CD14-positive monocyte (primary cell): Measurements from ENCODE around the gene MAMSTR. TPM values are rescaled to one million over a fixed set of nuclear protein-coding genes. Genes with fewer than 3 reads are reported as not detected.

Experiments used
- DNase-seq, 3 donors: peaks; one replicate each; pipeline ENCODE4 v3.0.0-alpha.2; 2011 to 2022
- H2AFZ ChIP-seq: 2 replicates; pipeline ENCODE4 v1.6.0; 2012; ENCODE audit warnings: mild to moderate bottlenecking, low read depth, low read length, inconsistent platforms; ENCODE audit not compliant: insufficient read depth, poor library complexity, severe bottlenecking
- H3K27ac ChIP-seq, 2 donors: 1 replicate in 1 of 2; 2 replicates in 1 of 2; pipeline ENCODE4 v1.5.1; 2012 to 2013; ENCODE audit warnings: low read length in 2 of 2, control low read depth in 1 of 2, inconsistent platforms in 1 of 2, low read depth in 1 of 2, mild to moderate bottlenecking in 1 of 2
- H3K27me3 ChIP-seq, 2 donors: one replicate each; pipeline versions ENCODE4 v1.6.0 to v1.6.1; 2011 to 2013; ENCODE audit warnings: low read length in 2 of 2; ENCODE audit not compliant: control insufficient read depth in 2 of 2, insufficient read depth in 2 of 2
- H3K36me3 ChIP-seq, 2 donors: replicated peaks in 1 of 2; 1 replicate in 1 of 2; 2 replicates in 1 of 2; pipeline versions ENCODE4 v1.5.1 to v1.6.1; 2012 to 2013; ENCODE audit warnings: low read length in 2 of 2, control low read depth in 1 of 2, inconsistent platforms in 1 of 2, mild to moderate bottlenecking in 1 of 2; ENCODE audit not compliant: insufficient read depth in 2 of 2, control insufficient read depth in 1 of 2
- H3K4me1 ChIP-seq, 2 donors: 1 replicate in 1 of 2; 2 replicates in 1 of 2; pipeline versions ENCODE4 v1.5.1 to v1.6.1; 2012 to 2013; ENCODE audit warnings: low read length in 2 of 2, control low read depth in 1 of 2, inconsistent platforms in 1 of 2, mild to moderate bottlenecking in 1 of 2, moderate library complexity in 1 of 2; ENCODE audit not compliant: insufficient read depth in 2 of 2, control insufficient read depth in 1 of 2
- H3K4me2 ChIP-seq: replicated peaks from 2 replicates; pipeline ENCODE3; 2012; ENCODE audit warnings: low read length, moderate library complexity, mild to moderate bottlenecking; ENCODE audit not compliant: poor library complexity, severe bottlenecking; ENCODE audit errors: extremely low read depth
- H3K4me3 ChIP-seq, 3 experiments: fragments of 200-600 bp in 1 of 3; sonication (generic) in 1 of 3; replicated peaks in 1 of 3; 1 replicate in 2 of 3; 2 replicates in 1 of 3; pipeline ENCODE4 v1.5.1; 2011 to 2013; ENCODE audit warnings: low read length in 3 of 3, mild to moderate bottlenecking in 3 of 3, control low read depth in 2 of 3, low read depth in 2 of 3, inconsistent platforms in 1 of 3, moderate library complexity in 1 of 3
- H3K79me2 ChIP-seq: 2 replicates; pipeline ENCODE4 v1.6.0; 2012; ENCODE audit warnings: mild to moderate bottlenecking, control low read depth, inconsistent platforms, low read length, moderate library complexity; ENCODE audit not compliant: insufficient read depth
- H3K9ac ChIP-seq: 2 replicates; pipeline ENCODE4 v1.6.0; 2017; ENCODE audit warnings: low read length, mild to moderate bottlenecking; ENCODE audit not compliant: insufficient read depth, poor library complexity, severe bottlenecking
- H3K9me3 ChIP-seq, 2 donors: replicated peaks in 1 of 2; 1 replicate in 1 of 2; 2 replicates in 1 of 2; pipeline versions ENCODE4 v1.5.1 to v1.6.1; 2012 to 2013; ENCODE audit warnings: low read length in 2 of 2, control low read depth in 1 of 2; ENCODE audit not compliant: control insufficient read depth in 1 of 2, insufficient read depth in 1 of 2
- H4K20me1 ChIP-seq: 2 replicates; pipeline ENCODE4 v1.6.0; 2012; ENCODE audit warnings: mild to moderate bottlenecking, low read length, control low read depth, moderate library complexity; ENCODE audit not compliant: insufficient read depth
- H3K27ac Mint-ChIP-seq, 7 donors: one replicate each; pipeline ENCODE4 v1.8.0; 2020; ENCODE audit warnings: mild to moderate bottlenecking in 7 of 7, mixed read lengths in 7 of 7, moderate library complexity in 6 of 7, inconsistent platforms in 2 of 7
- H3K27me3 Mint-ChIP-seq, 3 donors: one replicate each; pipeline ENCODE4 v1.8.0; 2021 to 2022; ENCODE audit warnings: low read depth in 3 of 3, mild to moderate bottlenecking in 3 of 3, mixed read lengths in 3 of 3, moderate library complexity in 3 of 3, inconsistent platforms in 1 of 3
- H3K36me3 Mint-ChIP-seq, 2 donors: one replicate each; pipeline ENCODE4 v1.8.0; 2020; ENCODE audit warnings: mixed read lengths in 2 of 2, inconsistent platforms in 1 of 2, mild to moderate bottlenecking in 1 of 2
- H3K4me1 Mint-ChIP-seq: one replicate; pipeline ENCODE4 v1.8.0; 2020; ENCODE audit warnings: mild to moderate bottlenecking, mixed read lengths
- H3K4me3 Mint-ChIP-seq, 2 donors: one replicate each; pipeline ENCODE4 v1.8.0; 2020; ENCODE audit warnings: mild to moderate bottlenecking in 2 of 2, mixed read lengths in 2 of 2, moderate library complexity in 1 of 2
- H3K9me3 Mint-ChIP-seq, 7 donors: one replicate each; pipeline ENCODE4 v1.8.0; 2020 to 2022; ENCODE audit warnings: mixed read lengths in 7 of 7, mild to moderate bottlenecking in 6 of 7, moderate library complexity in 6 of 7, inconsistent platforms in 2 of 7
- WGBS: methylation state at CpG from one replicate; pipeline ENCODE4 v1.1.5; 2013; ENCODE audit warnings: missing lambda C conversion rate; ENCODE audit not compliant: insufficient coverage; 5-methylcytosine and 5-hydroxymethylcytosine counted together
- intact Hi-C, 2 donors: fragments of 100-400 bp; cut with micrococcal nuclease; formaldehyde crosslinking; loops; one replicate each; pipeline versions ENCODE4 v1.15.0 to v1.15.1; 2023
- polyA plus RNA-seq, 3 donors: library from polyadenylated mRNA; depleted of rRNA in 1 of 3; unstranded in 2 of 3; stranded (reverse) in 1 of 3; fragments of 300-500 nt in 2 of 3; fragments of >200 nt in 1 of 3; fragmentation: Illumina TruSeq in 2 of 3; gene quantifications; 1 replicate in 2 of 3; 2 replicates in 1 of 3; pipeline ENCODE4 v1.2.3, GENCODE V29; 2012 to 2021
- TF ChIP-seq, protein P1 (sequence below): fragments of 200-600 bp; IDR thresholded peaks from one replicate; pipeline ENCODE4 v1.8.0; 2022; ENCODE audit warnings: antibody characterized with exemption, mild to moderate bottlenecking

The MAMSTR gene
- polyA plus RNA-seq, 3 donors = 0.07 TPM; not detected in 2

DNA sequence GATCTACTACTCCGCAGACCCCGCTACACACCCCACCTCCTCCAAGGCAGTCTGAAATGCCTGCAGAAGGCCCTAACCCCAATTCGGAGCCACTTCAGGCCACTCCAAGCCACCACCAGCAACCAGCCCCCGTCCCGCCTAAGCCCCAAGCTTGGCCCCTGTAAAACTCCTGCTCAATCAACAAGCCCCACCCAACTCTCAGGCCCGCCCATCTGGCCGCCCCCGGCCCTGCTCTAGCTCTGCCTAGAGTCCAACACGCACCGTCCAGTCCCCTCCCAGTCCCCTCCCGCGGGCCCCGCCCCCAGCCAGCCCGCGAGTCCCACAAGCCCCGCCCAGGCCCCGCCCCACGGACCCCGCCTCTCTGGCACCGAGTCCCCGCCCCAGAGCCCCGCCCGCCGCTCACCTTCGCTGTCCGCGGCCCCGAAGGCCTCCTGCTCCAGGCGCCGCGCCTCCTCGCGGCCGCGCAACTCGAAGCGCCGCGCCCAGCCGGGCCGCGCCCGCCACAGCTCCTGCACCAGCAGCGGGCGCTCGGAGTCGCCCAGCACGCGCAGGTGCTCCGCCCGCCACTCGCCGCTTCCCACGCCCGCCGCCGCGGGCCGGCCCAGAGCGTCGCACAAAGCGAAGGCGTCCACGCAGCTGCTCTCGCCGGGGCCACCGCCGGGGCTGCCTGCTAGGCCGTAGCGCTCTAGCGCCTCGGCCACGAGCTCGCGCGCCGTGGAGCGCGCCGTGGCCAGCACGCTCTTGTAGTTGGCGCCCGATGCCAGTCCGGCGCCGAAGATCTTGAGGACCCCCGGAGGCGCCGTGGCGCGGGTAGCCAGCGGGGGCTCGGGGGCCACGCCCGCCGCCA is 19.3 kb upstream of the MAMSTR start:
- no peaks in the 10 kb centered on the region for H3K79me2 ChIP-seq
- H3K9ac ChIP-seq = peak overlapping the region; percentile 15
- DNase-seq = peak; percentile 50 to 77 (median 60)
- H3K27me3 Mint-ChIP-seq = peaks cover 31 to 52% (median 36%) of the 10 kb centered on the region in 3 donors
- H2AFZ ChIP-seq = peak overlapping the region; percentile 63
- peaks cover 14 to 24% of the 10 kb centered on the region in 2 donors for H3K27me3 ChIP-seq
- no peaks in the 10 kb centered on the region for H4K20me1 ChIP-seq
- no peak overlapping the region for H3K27ac ChIP-seq
- 2% methylated on average over 91 of the region's 96 CpGs for WGBS
- intact Hi-C loops = no loop called here
- peaks cover 6 to 10% of the 10 kb centered on the region in 2 donors for H3K9me3 ChIP-seq
- peaks cover 2 to 22% (median 10%) of the 10 kb centered on the region in 7 donors for H3K9me3 Mint-ChIP-seq
- H3K4me1 ChIP-seq = peaks cover 13 to 27% of the 10 kb centered on the region in 2 donors
- H3K4me3 Mint-ChIP-seq = peak overlapping the region; percentile 60 to 76
- H3K4me2 ChIP-seq = peak overlapping the region; percentile 74
- H3K36me3 Mint-ChIP-seq = no peaks in the 10 kb centered on the region
- peaks cover 16% of the 10 kb centered on the region for H3K4me1 Mint-ChIP-seq
- TF ChIP-seq, protein P1, sequence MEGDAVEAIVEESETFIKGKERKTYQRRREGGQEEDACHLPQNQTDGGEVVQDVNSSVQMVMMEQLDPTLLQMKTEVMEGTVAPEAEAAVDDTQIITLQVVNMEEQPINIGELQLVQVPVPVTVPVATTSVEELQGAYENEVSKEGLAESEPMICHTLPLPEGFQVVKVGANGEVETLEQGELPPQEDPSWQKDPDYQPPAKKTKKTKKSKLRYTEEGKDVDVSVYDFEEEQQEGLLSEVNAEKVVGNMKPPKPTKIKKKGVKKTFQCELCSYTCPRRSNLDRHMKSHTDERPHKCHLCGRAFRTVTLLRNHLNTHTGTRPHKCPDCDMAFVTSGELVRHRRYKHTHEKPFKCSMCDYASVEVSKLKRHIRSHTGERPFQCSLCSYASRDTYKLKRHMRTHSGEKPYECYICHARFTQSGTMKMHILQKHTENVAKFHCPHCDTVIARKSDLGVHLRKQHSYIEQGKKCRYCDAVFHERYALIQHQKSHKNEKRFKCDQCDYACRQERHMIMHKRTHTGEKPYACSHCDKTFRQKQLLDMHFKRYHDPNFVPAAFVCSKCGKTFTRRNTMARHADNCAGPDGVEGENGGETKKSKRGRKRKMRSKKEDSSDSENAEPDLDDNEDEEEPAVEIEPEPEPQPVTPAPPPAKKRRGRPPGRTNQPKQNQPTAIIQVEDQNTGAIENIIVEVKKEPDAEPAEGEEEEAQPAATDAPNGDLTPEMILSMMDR = peak; percentile 53
- H3K36me3 ChIP-seq = no peaks in the 10 kb centered on the region
- H3K4me3 ChIP-seq = peak overlapping the region in 1 of 3 experiments; percentile 61
- peak overlapping the region in 2 of 7 donors; percentile 50 to 85 for H3K27ac Mint-ChIP-seq

DNA sequence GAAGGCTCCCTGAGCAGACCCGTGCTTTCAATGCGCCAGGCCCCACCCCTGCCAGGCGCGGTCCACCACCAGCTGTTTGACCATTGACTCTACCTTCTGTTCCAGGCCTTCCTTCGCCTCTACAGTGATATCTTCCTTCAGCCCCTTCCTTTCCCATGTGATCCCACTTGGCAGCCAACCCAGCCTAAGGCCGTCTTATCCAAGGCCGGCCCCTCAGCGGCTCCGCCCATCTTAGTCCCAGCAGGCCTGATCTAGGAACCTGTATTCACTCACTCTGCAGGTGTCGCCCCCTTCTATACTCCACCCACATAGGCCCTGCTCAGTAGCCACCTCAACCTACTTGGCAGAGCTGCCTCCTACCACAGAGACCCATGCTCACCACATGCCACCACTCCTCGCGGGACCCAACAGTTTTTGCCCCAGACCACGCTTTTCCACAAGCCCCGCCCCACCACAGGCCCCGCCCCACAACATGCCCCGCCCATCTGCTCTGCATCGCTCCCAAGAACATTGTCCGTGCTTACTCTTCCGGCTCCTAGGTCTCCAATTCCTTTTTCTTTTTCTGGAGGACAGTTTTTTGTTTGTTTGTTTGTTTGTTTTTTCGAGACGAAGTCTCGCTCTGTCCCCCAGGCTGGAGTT is 18.0 kb upstream of the MAMSTR start:
- Histone ChIP-seq H3K9me3 (peaks cover 6 to 10% of the 10 kb centered on the region in 2 donors), H3K27ac (no peak overlapping the region), H3K4me1 (peaks cover 13 to 27% of the 10 kb centered on the region in 2 donors), H2AFZ (no peak overlapping the region), H4K20me1 (no peaks in the 10 kb centered on the region), H3K79me2 (no peaks in the 10 kb centered on the region), H3K4me3 (no peak overlapping the region), H3K27me3 (peaks cover 14 to 24% of the 10 kb centered on the region in 2 donors), H3K36me3 (no peaks in the 10 kb centered on the region), H3K4me2 (no peak overlapping the region), H3K9ac (no peak overlapping the region)
- Mint-ChIP-seq H3K4me3 (no peak overlapping the region), H3K4me1 (peaks cover 16% of the 10 kb centered on the region), H3K27ac (peak overlapping the region in 1 of 7 donors; percentile 54), H3K27me3 (peaks cover 26 to 48% (median 36%) of the 10 kb centered on the region in 3 donors), H3K9me3 (peaks cover 2 to 22% (median 11%) of the 10 kb centered on the region in 7 donors), H3K36me3 (no peaks in the 10 kb centered on the region)
- TF ChIP-seq, protein P1 = no peak
- DNase-seq = no peak
- WGBS = 77% methylated on average over 14 of the region's 22 CpGs
- intact Hi-C loops = no loop called here
